NOMO-1 treated with dmso at 0.1 percent for 144 hours (cell line): ENCODE results near the gene C20orf96.
"Not testable (repeated sequence)": the region's sequence is repeated elsewhere in the genome, so short reads cannot be mapped to it uniquely, and the experiment has no call there.

Experiments
- DNase-seq: peaks from one replicate; lab custom pipeline; 2025; ENCODE audit not compliant: unreplicated experiment; lab: John Stamatoyannopoulos, UW

The C20orf96 gene

GRCh38 chr20:290084-290831 is at the start of gene C20orf96:
Gene C20orf96 (minus strand): TSS chr20:290750. CDS start chr20:290610, 140 bp downstream.
- DNase-seq: peak; percentile 83

- not testable (repeated sequence) for DNase-seq
Measured at GRCh38 chr20:336040-336439, 45.5 kb upstream of the C20orf96 start.

- DNase-seq: no peak
Measured at GRCh38 chr20:334578-334977, 44.0 kb upstream of the C20orf96 start.

- DNase-seq: peak; percentile 73
Measured at GRCh38 chr20:330233-331149, 39.9 kb upstream of the C20orf96 start.

GRCh38 chr20:329851-330232 is 39.3 kb upstream of the C20orf96 start:
- no peak for DNase-seq

GRCh38 chr20:328975-329695 is 38.6 kb upstream of the C20orf96 start:
- DNase-seq: no peak

GRCh38 chr20:328027-328974 is 37.8 kb upstream of the C20orf96 start:
- DNase-seq: no peak

- peak; percentile 42 for DNase-seq
Measured at GRCh38 chr20:327186-328026, 36.9 kb upstream of the C20orf96 start.

- peak; percentile 7 for DNase-seq
Measured at GRCh38 chr20:326645-327185, 36.2 kb upstream of the C20orf96 start.

- peak; percentile 15 for DNase-seq
Measured at GRCh38 chr20:325889-326644, 35.5 kb upstream of the C20orf96 start.

GRCh38 chr20:325045-325888 is 34.7 kb upstream of the C20orf96 start, which contains the start of gene SOX12:
Gene SOX12 (plus strand): TSS chr20:325552. CDS start chr20:325925, 373 bp downstream.
- DNase-seq: peak; percentile 95

GRCh38 chr20:324177-325044 is 33.9 kb upstream of the C20orf96 start:
- DNase-seq: peak; percentile 67

- DNase-seq: no peak
Measured at GRCh38 chr20:316316-317068, 25.9 kb upstream of the C20orf96 start.

- DNase-seq: no peak
Measured at GRCh38 chr20:313948-314347, 23.4 kb upstream of the C20orf96 start.

- DNase-seq: no peak
Measured at GRCh38 chr20:313402-313801, 22.9 kb upstream of the C20orf96 start.

- DNase-seq: no peak
Measured at GRCh38 chr20:312866-313265, 22.3 kb upstream of the C20orf96 start.
